IPS-18c (cell line): Measurements from ENCODE around the gene PGRMC1.
A peak's percentile ranks its signal among the peaks of the same experiment; 100 is the strongest.
"Not testable (repeated sequence)": the region's sequence is repeated elsewhere in the genome, so short reads cannot be mapped to it uniquely, and the experiment has no call there.

ENCODE experiments used
- H3K4me3 ChIP-seq: 2 replicates; pipeline ENCODE4 v1.7.0; 2013; ENCODE audit warnings: low read depth, mild to moderate bottlenecking, low read length, moderate library complexity; ENCODE audit not compliant: insufficient read depth
- H3K9me3 ChIP-seq: one replicate; pipeline ENCODE4 v1.6.1; 2013; ENCODE audit warnings: mild to moderate bottlenecking, low read length, moderate library complexity; ENCODE audit not compliant: control insufficient read depth, insufficient read depth

PGRMC1 gene

GRCh38 chrX:119273420-119274192, 37.5 kb downstream of the PGRMC1 start:
- Histone ChIP-seq H3K9me3 (peaks cover 3% of the 10 kb centered on the region), H3K4me3 (peak overlapping the region; percentile 32; the same call in 1 of the 2 replicates)

GRCh38 chrX:119282347-119282746, 46.3 kb downstream of the PGRMC1 start:
- H3K9me3 ChIP-seq, H3K4me3 ChIP-seq: not testable (repeated sequence)

- Histone ChIP-seq H3K9me3 (peaks cover 8% of the 10 kb centered on the region), H3K4me3 (no peak overlapping the region)
Measured at GRCh38 chrX:119288890-119289393, 52.9 kb downstream of the PGRMC1 start.

GRCh38 chrX:119290476-119290875, 54.4 kb downstream of the PGRMC1 start:
- H3K9me3 ChIP-seq: peaks cover 8% of the 10 kb centered on the region

GRCh38 chrX:119291246-119291645, 55.2 kb downstream of the PGRMC1 start:
- not testable (repeated sequence) for H3K9me3 ChIP-seq, H3K4me3 ChIP-seq

More at GRCh38 chrX:119290476-119290875, 54.4 kb downstream of the PGRMC1 start:
- no peak overlapping the region for H3K4me3 ChIP-seq

GRCh38 chrX:119292445-119292844, 56.4 kb downstream of the PGRMC1 start:
- Histone ChIP-seq H3K9me3 (peaks cover 8% of the 10 kb centered on the region), H3K4me3 (no peak overlapping the region)
